ENCODE results near the gene PPP2R5D. TPM values are rescaled to one million over a fixed set of nuclear protein-coding genes. Genes with fewer than 3 reads are reported as not detected.

The PPP2R5D gene
- total RNA-seq, 1 experiment from 2014 or later: 53.5 TPM

DNA sequence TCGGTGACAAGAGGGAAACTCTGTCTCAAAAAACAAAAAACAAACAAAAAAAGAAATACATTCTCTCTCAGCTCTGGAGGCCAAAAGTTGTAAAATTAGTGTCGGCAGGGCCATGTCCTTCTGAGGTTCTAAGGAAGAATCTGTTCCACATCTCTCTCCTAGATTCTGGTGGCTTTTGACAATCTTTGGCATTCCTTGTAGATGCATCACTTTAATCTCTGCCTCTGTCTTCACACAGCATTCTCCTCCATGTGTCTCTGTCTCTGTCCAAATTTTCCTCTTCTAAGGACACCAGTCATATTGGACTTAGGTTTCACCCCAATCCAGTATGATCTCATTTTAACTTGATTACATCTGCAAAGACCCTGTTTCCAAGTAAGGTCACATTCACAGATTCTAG is 9.1 kb downstream of the PPP2R5D start:
- Histone ChIP-seq H3K4ac (ENCODE audit: low read depth, low read length) (no peak overlapping the region), H3K56ac (ENCODE audit: insufficient read length, low read depth, low read length) (no peak overlapping the region), H3K27me3 (ENCODE audit: insufficient read depth, low read length) (no peaks in the 10 kb centered on the region), H3K23ac (ENCODE audit: insufficient read length, low read depth, low read length) (no peak overlapping the region), H3K9me3 (ENCODE audit: control insufficient read depth, low read depth, low read length) (no peaks in the 10 kb centered on the region), H3K14ac (ENCODE audit: insufficient read depth, low read length) (no peak overlapping the region), H2AFZ (ENCODE audit: low read length) (no peak overlapping the region), H2BK12ac (ENCODE audit: insufficient read length, low read depth, low read length) (no peak overlapping the region), H2BK20ac (ENCODE audit: low read depth, low read length, poor library complexity, severe bottlenecking) (no peak overlapping the region), H2BK15ac (ENCODE audit: low read depth, low read length) (no peak overlapping the region), H3K4me1 (ENCODE audit: insufficient read depth, low read length) (no peaks in the 10 kb centered on the region), H2BK5ac (ENCODE audit: insufficient read length, low read length) (no peak overlapping the region), H4K20me1 (ENCODE audit: control insufficient read depth, insufficient read depth, insufficient read length) (no peaks in the 10 kb centered on the region), H4K5ac (ENCODE audit: insufficient read length, low read depth, low read length) (no peak overlapping the region), H3K27ac (ENCODE audit: insufficient read length, low read depth, low read length) (no peak overlapping the region), H4K8ac (replicated peaks; ENCODE audit: insufficient read length, low read depth, low read length) (no peak overlapping the region), H3K9ac (ENCODE audit: extremely low read depth, insufficient read length, low read length) (no peak overlapping the region), H3K79me2 (ENCODE audit: insufficient read depth, low read length) (no peaks in the 10 kb centered on the region), H2BK120ac (ENCODE audit: low read depth, low read length, poor library complexity, severe bottlenecking) (no peak overlapping the region), H3K18ac (ENCODE audit: insufficient read length, low read depth, low read length) (no peak overlapping the region), H3K4me2 (ENCODE audit: insufficient read depth, insufficient read length, low read length) (no peak overlapping the region), H3K23me2 (ENCODE audit: insufficient read length, low read depth, low read length, poor library complexity, severe bottlenecking) (no peaks in the 10 kb centered on the region), H2AK5ac (ENCODE audit: insufficient read length, low read length) (no peak overlapping the region), H3T11ph (ENCODE audit: low read length) (no peak overlapping the region), H4K91ac (ENCODE audit: insufficient read length, low read depth, low read length) (no peak overlapping the region), H3K79me1 (ENCODE audit: insufficient read depth, low read depth, low read length, poor library complexity, severe bottlenecking) (no peaks in the 10 kb centered on the region)
- no peaks in the 10 kb centered on the region; the same call in 1 of the 2 replicates for H3K27me3 Mint-ChIP-seq (ENCODE audit: low read depth)
- H3K4me1 Mint-ChIP-seq: 0 out of 4 replicates have a peak, but pooled peaks cover under 1% of the 10 kb centered on the region in 2 experiments
- DNase-seq: no peak
- TF ChIP-seq, protein P1, sequence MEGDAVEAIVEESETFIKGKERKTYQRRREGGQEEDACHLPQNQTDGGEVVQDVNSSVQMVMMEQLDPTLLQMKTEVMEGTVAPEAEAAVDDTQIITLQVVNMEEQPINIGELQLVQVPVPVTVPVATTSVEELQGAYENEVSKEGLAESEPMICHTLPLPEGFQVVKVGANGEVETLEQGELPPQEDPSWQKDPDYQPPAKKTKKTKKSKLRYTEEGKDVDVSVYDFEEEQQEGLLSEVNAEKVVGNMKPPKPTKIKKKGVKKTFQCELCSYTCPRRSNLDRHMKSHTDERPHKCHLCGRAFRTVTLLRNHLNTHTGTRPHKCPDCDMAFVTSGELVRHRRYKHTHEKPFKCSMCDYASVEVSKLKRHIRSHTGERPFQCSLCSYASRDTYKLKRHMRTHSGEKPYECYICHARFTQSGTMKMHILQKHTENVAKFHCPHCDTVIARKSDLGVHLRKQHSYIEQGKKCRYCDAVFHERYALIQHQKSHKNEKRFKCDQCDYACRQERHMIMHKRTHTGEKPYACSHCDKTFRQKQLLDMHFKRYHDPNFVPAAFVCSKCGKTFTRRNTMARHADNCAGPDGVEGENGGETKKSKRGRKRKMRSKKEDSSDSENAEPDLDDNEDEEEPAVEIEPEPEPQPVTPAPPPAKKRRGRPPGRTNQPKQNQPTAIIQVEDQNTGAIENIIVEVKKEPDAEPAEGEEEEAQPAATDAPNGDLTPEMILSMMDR (conservative IDR thresholded peaks at IDR 0.05): no peak
- peaks cover 12 to 45% (median 30%) of the 10 kb centered on the region in 3 experiments; a peak in 6 of 7 replicates for H3K36me3 Mint-ChIP-seq (ENCODE audit: insufficient read depth in 1 of 3, low read depth in 3 of 3)
- WGBS (ENCODE audit: extremely low coverage, insufficient read length, low lambda C conversion rate): no CpG with 5 or more reads among the region's 2 CpGs
- no peak overlapping the region for H3K27ac Mint-ChIP-seq
- no peak overlapping the region for H3K4me3 Mint-ChIP-seq
- H3K9me3 Mint-ChIP-seq: no peaks in the 10 kb centered on the region

Measured in H9 (cell line).